NCI-H446 (cell line): ENCODE results near the gene C17orf100.
"Not testable (repeated sequence)": the region's sequence is repeated elsewhere in the genome, so short reads cannot be mapped to it uniquely, and the experiment has no call there.

ENCODE experiments used
- DNase-seq, 2 experiments: peaks; one replicate each; lab custom pipeline; 2025; lab: John Stamatoyannopoulos, UW

The C17orf100 gene

GRCh38 chr17:6691958-6692357, 40.4 kb downstream of the C17orf100 start:
- not testable (repeated sequence) for DNase-seq

DNA sequence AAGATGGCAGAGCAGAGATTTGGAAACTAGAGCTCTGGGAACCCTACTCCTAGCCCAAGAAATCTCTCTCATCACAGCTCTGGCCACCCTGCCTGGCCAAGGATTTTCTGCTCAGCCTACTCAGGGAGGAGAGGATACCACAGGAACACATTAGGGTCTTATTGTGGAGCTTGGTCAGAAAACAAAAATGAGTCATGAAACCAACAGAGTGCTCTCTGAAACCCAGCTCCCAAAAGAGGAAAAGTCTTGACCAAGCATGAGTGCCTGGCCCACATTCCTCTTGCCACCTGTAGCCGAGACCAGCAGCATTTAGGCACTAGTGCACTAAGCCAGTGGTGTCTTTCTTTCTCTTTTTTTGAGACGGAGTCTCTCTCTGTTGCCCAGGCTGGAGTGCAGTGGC, 43.5 kb downstream of the C17orf100 start:
- no peak for DNase-seq

- DNase-seq = no peak
Observed at GRCh38 chr17:6695565-6695964, 44.0 kb downstream of the C17orf100 start.

DNA sequence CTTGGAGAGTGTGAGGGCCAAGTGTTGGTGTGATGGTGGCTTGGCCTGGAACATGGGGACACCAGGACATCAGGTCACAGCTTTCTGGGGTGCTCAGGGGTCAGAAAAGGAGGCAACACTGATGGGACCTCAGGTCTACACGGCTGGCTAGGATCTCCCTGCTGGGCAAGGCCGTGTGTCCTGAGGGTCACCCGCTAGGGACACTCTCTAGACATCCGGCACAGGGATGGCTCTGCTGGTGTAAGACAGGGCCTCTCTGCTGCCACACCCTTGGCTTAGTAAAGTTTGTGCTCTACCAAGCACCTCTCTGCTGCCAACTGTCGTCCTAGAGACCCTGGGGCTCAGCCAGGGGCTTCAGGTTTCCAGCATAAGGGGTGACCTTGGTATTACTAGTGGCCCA, 45.3 kb downstream of the C17orf100 start:
- DNase-seq = no peak

DNA sequence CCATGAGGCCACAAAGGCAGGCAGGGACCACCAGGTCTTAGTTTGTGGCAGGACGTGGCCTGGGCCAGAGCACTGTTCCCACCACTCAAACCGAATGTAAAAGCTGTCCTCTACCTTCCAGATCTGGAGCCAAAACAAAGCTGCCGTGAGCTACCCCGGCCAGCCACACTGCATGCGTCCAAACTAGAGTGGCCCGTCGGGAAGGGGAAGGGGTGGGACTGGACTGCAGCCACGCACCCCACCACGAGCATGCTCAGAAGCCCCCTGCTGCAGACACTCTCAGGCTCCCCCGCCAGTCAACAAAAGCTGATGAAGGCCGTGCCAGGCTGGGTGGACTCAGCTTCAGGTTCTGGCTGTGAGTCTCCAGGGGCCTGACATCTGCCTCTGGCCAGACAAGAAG, 46.4 kb downstream of the C17orf100 start:
- DNase-seq = no peak

DNA sequence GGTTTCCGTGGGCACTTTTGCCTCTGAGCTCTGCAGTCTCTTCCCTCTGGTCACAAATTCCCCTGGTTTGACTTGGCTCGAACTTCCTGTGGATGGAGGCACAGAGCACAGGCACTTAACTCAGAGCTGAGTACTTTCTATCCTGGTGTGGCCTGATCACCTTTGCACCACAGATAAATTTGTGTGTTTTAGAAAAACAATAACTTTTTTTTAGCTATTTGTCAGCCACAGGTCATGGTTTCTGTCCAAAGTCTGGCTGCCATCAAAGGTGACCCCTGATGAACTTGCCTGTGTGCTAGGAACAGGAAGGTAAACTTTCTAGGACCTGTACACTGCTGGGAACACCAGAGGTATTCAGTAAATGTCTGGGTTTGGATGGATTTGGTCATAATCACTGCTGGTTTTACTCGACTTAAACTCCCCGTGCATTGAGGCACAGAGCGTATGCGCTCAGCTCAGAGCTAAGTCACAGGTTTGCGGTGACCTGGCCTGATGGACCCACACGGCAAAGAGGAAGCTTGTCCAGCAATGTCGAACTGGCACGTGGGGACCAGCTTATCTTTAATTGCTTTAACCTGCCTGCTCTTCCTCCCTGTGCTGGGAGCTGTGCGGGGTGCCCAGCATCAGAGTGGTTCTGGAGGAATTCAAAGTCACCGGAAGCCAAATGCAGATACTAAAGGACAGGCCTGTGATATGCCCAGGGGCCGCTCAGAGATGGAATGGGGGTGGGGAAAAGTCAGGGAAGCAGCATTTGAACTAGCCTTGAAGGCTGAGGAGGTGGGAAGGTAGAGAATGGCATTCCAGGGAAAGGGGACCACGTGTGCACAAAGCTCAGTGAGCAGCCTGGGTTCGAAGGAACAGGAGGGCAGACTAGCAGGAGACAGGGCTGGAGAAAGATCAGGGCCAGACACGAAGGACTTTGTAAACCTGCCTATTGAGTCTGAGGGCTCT, 48.7 kb downstream of the C17orf100 start:
- DNase-seq = no peak

DNA sequence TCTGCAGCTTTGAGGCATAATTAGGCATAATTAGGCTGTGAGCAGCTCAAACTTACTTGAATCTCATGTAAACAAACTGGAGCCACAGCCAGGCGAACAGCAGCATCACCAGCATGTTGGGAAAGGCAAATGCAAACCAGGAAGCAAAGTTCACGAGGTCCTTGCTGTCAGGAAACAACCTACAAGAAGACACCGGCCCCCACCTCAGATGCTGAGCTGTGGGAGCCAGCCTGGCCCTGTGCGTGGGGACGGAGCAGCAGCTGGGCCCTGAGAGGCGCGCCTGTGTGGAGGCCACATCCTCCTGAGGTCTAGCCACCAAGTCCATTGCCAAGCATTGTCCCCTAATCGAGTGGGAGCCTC, 49.4 kb downstream of the C17orf100 start:
- DNase-seq = no peak

DNA sequence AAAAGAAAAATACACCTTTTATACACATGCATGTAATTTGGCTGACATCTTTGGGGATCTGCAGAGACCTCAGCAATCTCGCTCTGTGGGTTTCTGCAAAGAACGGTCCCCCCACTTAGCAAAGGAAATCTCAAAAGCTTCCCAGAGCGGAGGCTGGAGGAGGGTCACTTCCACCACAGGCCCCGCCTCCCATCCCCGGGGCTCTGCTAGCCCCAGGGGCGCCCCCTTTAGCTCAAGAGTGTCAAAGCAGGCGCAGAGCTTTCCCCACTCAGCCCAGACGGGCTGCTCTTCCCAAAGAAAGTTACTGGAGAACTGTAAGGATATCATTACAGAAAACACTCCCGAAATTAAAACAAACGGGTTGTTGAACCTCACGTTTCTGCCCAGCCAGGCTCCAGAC, 50.2 kb downstream of the C17orf100 start:
- peak in 1 of 2 experiments; percentile 5 for DNase-seq

- DNase-seq = no peak
Observed at GRCh38 chr17:6702567-6703215, 51.1 kb downstream of the C17orf100 start.
